IPS-NIHi7 (cell line): Measurements from ENCODE around the gene LAMA2.
A peak's percentile ranks its signal among the peaks of the same experiment; 100 is the strongest.

Experiments
- DNase-seq: peaks from one replicate; pipeline ENCODE4 v3.0.0; 2012; ENCODE audit warnings: mixed read lengths; ENCODE audit errors: extremely low spot score

LAMA2 gene

GRCh38 chr6:129317931-129318820 lies 435.2 kb downstream of the LAMA2 start:
- DNase-seq: peak; percentile 63

- DNase-seq: no peak
Observed at GRCh38 chr6:129320892-129321291, 438.0 kb downstream of the LAMA2 start.

GRCh38 chr6:129321303-129321702 lies 438.4 kb downstream of the LAMA2 start:
- DNase-seq: no peak

- no peak for DNase-seq
Observed at GRCh38 chr6:129324345-129324744, 441.4 kb downstream of the LAMA2 start.

- DNase-seq: no peak
Observed at GRCh38 chr6:129329678-129330077, 446.7 kb downstream of the LAMA2 start.

- DNase-seq: no peak
Observed at GRCh38 chr6:129331450-129332138, 448.7 kb downstream of the LAMA2 start.

GRCh38 chr6:129335792-129336191 lies 452.9 kb downstream of the LAMA2 start:
- no peak for DNase-seq

GRCh38 chr6:129338683-129339082 lies 455.7 kb downstream of the LAMA2 start:
- DNase-seq: no peak

- DNase-seq: no peak
Observed at GRCh38 chr6:129340983-129341382, 458.0 kb downstream of the LAMA2 start.

- no peak for DNase-seq
Observed at GRCh38 chr6:129342243-129342642, 459.3 kb downstream of the LAMA2 start.

GRCh38 chr6:129342796-129343195 lies 459.9 kb downstream of the LAMA2 start:
- DNase-seq: no peak

GRCh38 chr6:129344379-129344778 lies 461.4 kb downstream of the LAMA2 start:
- DNase-seq: no peak

GRCh38 chr6:129345890-129346289 lies 463.0 kb downstream of the LAMA2 start:
- DNase-seq: no peak

GRCh38 chr6:129346964-129347363 lies 464.0 kb downstream of the LAMA2 start:
- DNase-seq: no peak

- DNase-seq: no peak
Observed at GRCh38 chr6:129350278-129350677, 467.3 kb downstream of the LAMA2 start.

GRCh38 chr6:129351807-129352206 lies 468.9 kb downstream of the LAMA2 start:
- DNase-seq: no peak

- DNase-seq: no peak
Observed at GRCh38 chr6:129353067-129353466, 470.1 kb downstream of the LAMA2 start.

- DNase-seq: no peak
Observed at GRCh38 chr6:129356129-129356528, 473.2 kb downstream of the LAMA2 start.

GRCh38 chr6:129359811-129360681 lies 477.1 kb downstream of the LAMA2 start:
- DNase-seq: no peak

GRCh38 chr6:129360682-129360955 lies 477.7 kb downstream of the LAMA2 start:
- DNase-seq: no peak

- DNase-seq: no peak
Observed at GRCh38 chr6:129364037-129364436, 481.1 kb downstream of the LAMA2 start.

- DNase-seq: no peak
Observed at GRCh38 chr6:129364767-129365166, 481.8 kb downstream of the LAMA2 start.
